GM08714 (cell line): ENCODE data around the gene ANKRD6.

ENCODE experiments used
- H3K4me3 ChIP-seq: fragments of 200-500 bp; sonication (Bioruptor generic); 2 replicates; pipeline ENCODE4 v1.5.1; 2014; ENCODE audit warnings: mild to moderate bottlenecking, low read length, inconsistent platforms
- ZNF274 ChIP-seq: IDR thresholded peaks from 2 replicates; pipeline ENCODE4 v1.6.1; 2012; ENCODE audit warnings: mild to moderate bottlenecking, low read depth, low read length

ANKRD6 gene

GRCh38 chr6:89500611-89501010 is 67.7 kb downstream of the ANKRD6 start:
- no peak overlapping the region for H3K4me3 ChIP-seq
- no peak for TF ChIP-seq ZNF274

GRCh38 chr6:89501222-89501621 is 68.3 kb downstream of the ANKRD6 start:
- no peak for TF ChIP-seq ZNF274
- no peak overlapping the region for H3K4me3 ChIP-seq

GRCh38 chr6:89501753-89502152 is 68.8 kb downstream of the ANKRD6 start:
- no peak for TF ChIP-seq ZNF274
- no peak overlapping the region for H3K4me3 ChIP-seq

GRCh38 chr6:89503641-89504040 is 70.7 kb downstream of the ANKRD6 start:
- no peak overlapping the region for H3K4me3 ChIP-seq
- no peak for TF ChIP-seq ZNF274

DNA sequence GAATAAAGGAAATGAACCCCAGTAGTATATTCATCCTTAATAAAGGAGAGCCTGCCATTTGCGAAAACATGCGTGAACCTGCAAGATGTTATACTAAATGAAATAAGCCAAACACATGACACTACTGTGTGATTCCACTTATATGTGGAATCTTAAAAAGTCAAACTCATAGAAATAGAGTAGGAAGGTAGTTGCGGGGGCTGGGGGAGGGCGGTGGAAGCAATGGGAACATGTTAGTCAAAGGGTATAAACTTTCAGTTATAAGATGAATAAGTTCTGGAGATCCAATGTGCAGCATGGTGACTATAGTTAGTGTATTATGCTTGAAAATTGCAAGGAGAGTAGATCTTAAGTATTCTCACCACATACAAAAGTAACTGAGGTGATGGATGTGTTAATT is 72.9 kb downstream of the ANKRD6 start:
- no peak for TF ChIP-seq ZNF274
- H3K4me3 ChIP-seq: no peak overlapping the region

DNA sequence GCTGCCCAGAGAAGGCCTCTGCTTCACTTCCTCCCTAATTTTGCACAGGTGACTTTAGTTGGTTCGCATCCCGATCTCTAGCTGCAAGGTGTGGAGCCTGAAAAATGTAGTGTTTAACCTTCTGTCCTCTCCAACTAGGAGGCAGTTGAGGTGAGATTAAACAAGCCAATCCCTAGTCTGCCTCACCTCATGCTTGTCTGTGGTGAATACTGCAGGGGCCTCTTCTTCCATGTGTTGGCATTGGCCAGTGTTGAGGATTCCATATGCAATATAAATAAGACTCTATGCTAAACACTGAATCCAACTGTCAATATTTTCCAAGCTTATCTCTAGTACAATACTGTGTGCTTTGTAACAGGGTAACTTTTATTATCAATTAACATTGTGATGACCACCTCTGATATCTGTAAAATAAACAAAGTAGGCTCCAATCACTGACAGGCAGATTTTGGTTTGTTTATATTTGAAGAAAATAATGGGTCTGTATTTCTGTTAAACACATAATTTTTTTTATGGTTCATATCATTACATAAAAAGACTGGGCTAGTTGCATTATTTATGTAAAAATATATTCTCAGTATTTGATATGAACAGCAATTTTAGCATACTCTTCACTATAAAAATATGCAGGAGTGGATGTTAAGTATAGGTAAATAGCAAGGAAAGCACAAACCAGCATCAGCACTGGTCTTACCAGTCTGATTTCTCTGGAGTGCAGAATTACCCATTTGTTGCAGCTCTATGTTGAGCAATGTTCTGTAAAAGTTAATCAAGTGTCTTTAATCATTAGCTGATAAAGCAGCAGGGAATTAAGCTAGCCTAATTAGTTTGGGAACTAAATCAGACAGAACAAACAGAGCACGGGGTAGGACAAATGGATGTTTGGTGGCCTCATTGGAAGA is 74.0 kb downstream of the ANKRD6 start:
- no peak overlapping the region for H3K4me3 ChIP-seq
- no peak for TF ChIP-seq ZNF274

DNA sequence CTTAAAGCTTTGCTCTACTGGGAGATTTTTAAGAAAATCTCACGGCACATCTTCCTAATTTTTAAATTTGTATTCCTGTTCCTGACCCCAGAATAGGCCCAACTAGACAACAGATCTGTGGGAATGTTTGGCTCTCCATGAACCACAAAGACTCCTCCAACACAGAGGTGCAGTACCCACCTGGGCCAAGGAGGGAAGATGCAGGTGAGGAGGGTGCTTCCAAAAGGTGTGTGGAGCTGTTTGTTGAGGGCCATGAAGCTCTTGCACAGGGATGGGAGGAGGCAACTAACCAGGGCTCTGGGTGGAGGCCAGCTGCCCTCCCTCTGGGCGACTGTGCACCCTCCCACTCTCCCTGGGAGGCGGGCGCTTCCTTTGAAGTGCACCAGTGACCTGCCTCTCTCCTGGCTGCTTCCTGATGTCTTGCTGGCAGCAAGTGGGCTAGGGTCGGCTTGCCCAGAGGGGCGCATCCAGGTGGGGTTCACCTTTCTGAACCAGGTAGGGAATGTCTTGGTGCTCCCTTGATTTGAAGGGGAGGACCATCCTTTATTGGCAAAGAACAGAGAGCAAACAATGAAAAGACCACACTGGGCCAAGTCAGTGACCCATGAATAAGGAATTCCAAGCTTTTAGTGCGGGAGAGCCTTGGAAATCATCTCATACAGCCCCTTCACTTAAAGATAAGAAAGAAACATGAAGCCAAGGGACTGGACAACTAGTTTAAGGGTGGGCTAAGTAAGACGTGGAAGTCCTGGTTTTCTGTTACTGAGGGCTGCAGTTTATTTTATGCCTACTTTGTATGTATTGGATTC is 76.0 kb downstream of the ANKRD6 start:
- no peak for TF ChIP-seq ZNF274
- no peak overlapping the region for H3K4me3 ChIP-seq

GRCh38 chr6:89509777-89510281 is 76.9 kb downstream of the ANKRD6 start:
- no peak for TF ChIP-seq ZNF274
- H3K4me3 ChIP-seq: no peak overlapping the region

DNA sequence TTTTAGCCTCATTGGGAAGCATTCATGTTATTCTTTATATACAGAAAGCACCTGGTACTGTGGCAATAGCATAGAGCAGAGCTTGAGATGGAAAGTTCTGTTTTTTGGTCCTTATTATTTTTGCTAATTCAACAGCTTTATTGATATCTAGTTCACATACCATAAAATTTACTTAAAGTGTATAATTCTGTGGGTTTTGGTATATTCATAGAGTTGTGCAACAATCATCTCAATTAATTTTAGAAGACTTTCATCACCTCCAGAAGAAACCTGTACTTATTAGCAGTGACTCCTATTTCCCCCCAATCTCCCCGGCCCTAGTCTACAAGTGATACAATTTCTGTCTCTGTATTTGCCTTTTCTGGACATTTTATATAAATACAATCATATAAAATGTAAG is 77.4 kb downstream of the ANKRD6 start:
- TF ChIP-seq ZNF274: no peak

GRCh38 chr6:89518352-89519055 is 85.6 kb downstream of the ANKRD6 start:
- no peak overlapping the region for H3K4me3 ChIP-seq
- no peak for TF ChIP-seq ZNF274

More for the DNA sequence above, 77.4 kb downstream of the ANKRD6 start:
- no peak overlapping the region for H3K4me3 ChIP-seq

DNA sequence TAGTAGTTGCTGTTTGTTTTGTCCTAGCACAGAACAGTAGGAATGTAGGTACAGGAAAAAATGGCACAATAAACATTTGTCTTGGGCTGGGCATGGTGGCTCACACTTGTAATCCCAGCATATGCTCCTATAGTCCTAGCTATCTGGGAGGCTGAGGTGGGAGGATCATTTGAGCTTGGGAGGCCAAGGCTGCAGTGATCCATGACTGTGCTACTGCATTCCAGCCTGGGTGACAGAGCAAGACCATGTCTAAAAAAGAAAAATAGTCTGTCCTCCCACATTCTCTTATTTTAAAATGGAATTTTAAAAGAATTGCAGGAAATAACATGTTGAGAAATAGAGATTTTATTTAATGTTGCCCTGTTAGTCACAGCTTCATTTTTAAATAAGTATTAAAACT is 87.8 kb downstream of the ANKRD6 start:
- no peak for TF ChIP-seq ZNF274
- H3K4me3 ChIP-seq: no peak overlapping the region

DNA sequence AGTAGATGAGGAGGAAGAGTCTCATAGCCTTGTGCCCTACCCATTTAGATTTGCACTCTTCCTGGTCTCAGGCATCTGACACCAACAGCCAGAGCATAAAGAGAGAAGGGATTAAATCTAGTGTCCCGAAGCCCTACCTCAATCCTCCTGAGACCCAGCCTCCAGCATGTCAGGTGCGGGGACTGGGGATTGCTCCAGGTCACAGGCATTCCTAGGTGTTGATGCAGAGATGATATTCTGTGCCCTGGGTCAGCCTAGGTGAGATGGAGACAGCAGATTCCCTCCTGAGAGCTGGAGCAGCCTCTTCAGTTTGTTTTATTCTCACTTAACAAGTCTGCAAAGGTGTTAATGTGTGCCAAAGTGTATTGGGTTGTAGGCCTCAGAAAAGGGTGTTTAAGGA is 89.8 kb downstream of the ANKRD6 start:
- no peak for TF ChIP-seq ZNF274
- no peak overlapping the region for H3K4me3 ChIP-seq

DNA sequence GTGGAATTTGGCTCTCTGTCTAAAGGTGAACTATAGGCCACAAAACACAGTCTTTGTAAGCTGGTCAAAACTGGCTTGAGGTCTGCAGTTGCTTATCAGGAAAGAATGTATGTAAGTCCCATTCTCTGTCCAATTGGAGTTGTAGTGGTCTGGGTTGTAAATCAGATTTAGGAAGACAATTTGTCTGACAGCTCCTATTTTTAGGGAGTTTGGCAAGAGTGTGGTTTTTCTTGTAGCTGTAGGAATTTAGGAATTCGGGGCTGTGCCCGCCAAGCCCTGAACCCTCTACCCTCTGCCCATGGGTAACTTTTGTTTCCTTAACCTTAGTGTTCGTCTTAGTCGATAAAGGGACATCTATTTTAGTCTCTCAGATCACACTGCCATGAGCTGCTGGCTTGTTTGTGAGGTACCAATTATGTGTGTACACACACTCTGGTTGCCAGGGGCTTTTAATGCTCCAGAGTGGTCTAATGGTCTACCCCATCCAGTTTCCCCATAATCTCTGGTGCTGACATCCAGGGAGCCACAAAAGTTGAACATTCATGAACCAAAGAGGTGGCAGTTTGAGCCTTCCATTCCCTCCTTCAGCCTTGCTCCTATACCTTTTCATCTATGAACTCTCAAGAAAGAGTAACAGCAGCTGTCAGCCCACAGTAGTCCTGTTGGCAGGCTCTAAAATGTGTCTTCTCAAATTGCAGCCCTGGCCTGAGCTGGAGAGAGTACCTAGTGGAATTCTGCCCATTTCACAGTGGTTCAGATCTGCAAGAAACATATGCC is 93.0 kb downstream of the ANKRD6 start:
- no peak overlapping the region for H3K4me3 ChIP-seq
- no peak for TF ChIP-seq ZNF274

- no peak for TF ChIP-seq ZNF274
- no peak overlapping the region for H3K4me3 ChIP-seq
Measured at GRCh38 chr6:89526563-89526869, 93.6 kb downstream of the ANKRD6 start.
